Mesothelial cell of epicardium (in vitro differentiated cells): ENCODE results near the gene C5orf58. TPM values are rescaled to one million over a fixed set of nuclear protein-coding genes. Genes with fewer than 3 reads are reported as not detected.

Experiments used
- DNase-seq, 2 experiments: peaks; one replicate each; pipeline ENCODE4 v3.0.0; 2021; ENCODE audit warnings: low spot score in 2 of 2; ENCODE audit not compliant: unreplicated experiment in 2 of 2
- H3K27ac Mint-ChIP-seq: 2 replicates; pipeline ENCODE4 v1.8.0; 2021; ENCODE audit warnings: mixed read lengths
- H3K27me3 Mint-ChIP-seq: 2 replicates; pipeline ENCODE4 v1.8.0; 2021; ENCODE audit warnings: low read depth, mixed read lengths
- H3K36me3 Mint-ChIP-seq: 2 replicates; pipeline ENCODE4 v1.8.0; 2021; ENCODE audit warnings: mixed read lengths
- H3K4me1 Mint-ChIP-seq: 2 replicates; pipeline ENCODE4 v1.8.0; 2021; ENCODE audit warnings: mixed read lengths
- H3K4me3 Mint-ChIP-seq: 2 replicates; pipeline ENCODE4 v1.8.0; 2021; ENCODE audit warnings: mild to moderate bottlenecking, moderate library complexity, mixed read lengths
- H3K9me3 Mint-ChIP-seq: 2 replicates; pipeline ENCODE4 v1.8.0; 2021; ENCODE audit warnings: mixed read lengths
- CTCF ChIP-seq: fragments of 200-600 bp; sonication (generic); IDR thresholded peaks from one replicate; pipeline ENCODE4 v1.5.0; 2021; ENCODE audit warnings: antibody characterized with exemption; ENCODE audit not compliant: unreplicated experiment
- total RNA-seq: library from RNA; stranded (reverse); gene quantifications from 3 replicates; pipeline ENCODE4 v1.2.1, GENCODE V29; 2021

Gene C5orf58
- total RNA-seq, 1 donor from 2014 or later = not detected

DNA sequence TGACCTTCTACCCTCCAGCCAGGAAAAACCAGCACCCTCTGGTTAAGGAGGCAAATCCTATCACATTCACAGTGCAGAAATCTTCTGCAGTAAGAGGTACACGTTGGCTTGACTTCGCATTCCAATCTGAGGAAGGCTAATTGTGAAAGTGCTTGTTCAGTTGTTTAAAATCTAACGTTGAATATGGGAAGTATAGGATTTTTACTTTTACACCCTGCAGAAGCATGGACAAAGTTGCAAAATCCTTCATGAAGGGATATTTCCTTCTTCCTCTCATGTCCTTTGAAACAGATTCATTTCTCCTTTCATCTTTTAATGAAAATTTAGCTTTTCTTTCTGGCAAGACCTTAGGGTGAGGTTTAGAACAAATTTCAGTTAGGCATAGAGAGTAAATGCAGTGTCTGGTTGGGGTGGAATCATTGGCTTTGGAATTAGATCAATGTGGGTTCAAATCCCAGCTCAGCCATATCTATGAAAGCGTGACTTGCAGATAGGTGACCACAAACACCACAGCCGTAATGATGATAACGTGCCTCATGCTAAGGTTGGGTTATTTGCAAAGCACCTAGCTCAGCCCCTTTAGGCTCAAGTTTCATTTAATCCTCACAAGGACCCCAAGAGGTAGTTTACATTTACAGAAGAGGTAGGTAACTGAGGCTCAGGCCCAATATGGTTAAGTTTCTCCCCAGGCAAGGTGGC lies 42.2 kb upstream of the C5orf58 start:
- Mint-ChIP-seq H3K36me3 (no peaks in the 10 kb centered on the region), H3K27ac (no peak overlapping the region)
- no peak for TF ChIP-seq CTCF

GRCh38 chr5:170192829-170193228 lies 40.0 kb upstream of the C5orf58 start:
- Mint-ChIP-seq H3K27me3 (peaks cover 7% of the 10 kb centered on the region), H3K9me3 (peaks cover 6% of the 10 kb centered on the region), H3K4me1 (no peaks in the 10 kb centered on the region), H3K4me3 (no peak overlapping the region), H3K36me3 (no peaks in the 10 kb centered on the region), H3K27ac (no peak overlapping the region)
- TF ChIP-seq CTCF = no peak
- DNase-seq = no peak

More for the DNA sequence above, 42.2 kb upstream of the C5orf58 start:
- DNase-seq = no peak
- no peak overlapping the region for H3K4me3 Mint-ChIP-seq
- peaks cover 6% of the 10 kb centered on the region for H3K9me3 Mint-ChIP-seq
- no peaks in the 10 kb centered on the region for H3K4me1 Mint-ChIP-seq
- peaks cover 4% of the 10 kb centered on the region for H3K27me3 Mint-ChIP-seq

DNA sequence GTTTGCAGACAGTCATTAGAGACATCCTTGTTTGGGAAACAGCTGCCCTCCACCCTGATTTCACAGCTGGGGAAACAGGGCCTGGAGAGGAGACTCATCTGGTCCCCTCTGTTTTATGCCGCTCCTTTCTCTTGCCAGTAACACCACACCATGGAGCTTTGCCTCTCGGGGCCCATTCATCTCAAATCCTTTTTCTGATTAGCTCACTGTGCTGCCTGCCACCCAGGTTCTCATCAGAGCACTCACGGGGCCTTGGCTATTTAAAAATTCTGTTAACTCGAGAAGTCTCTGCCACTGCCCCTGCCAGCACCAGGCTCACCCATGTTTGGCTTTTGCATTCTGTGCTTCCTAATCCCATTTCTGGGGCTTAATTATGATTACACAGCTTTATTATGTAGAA lies 36.8 kb upstream of the C5orf58 start:
- Mint-ChIP-seq H3K4me3 (no peak overlapping the region), H3K36me3 (no peaks in the 10 kb centered on the region), H3K4me1 (no peaks in the 10 kb centered on the region), H3K27ac (no peak overlapping the region), H3K27me3 (peaks cover 8% of the 10 kb centered on the region), H3K9me3 (no peaks in the 10 kb centered on the region)
- DNase-seq = no peak
- TF ChIP-seq CTCF = no peak

DNA sequence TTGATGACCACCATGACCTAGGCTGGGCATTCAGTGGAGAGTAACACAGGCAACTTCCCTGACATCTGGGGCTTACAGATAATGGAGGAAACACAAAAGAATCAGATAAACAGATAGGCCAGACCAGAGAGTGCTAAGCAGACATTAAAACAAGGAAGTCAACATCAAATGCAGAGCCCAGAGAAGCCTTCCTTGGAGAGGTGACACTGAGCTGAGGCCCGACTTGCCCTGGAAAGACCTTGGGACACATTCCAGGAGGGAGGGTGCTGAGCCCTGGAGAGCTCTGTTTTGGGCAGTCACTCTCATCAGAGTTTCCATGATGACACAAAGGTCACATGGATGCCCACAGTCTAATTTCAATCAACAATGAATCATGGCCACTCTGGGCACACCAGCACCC lies 31.9 kb upstream of the C5orf58 start:
- H3K27me3 Mint-ChIP-seq = peaks cover 13% of the 10 kb centered on the region
- no peak overlapping the region for H3K4me3 Mint-ChIP-seq
- H3K9me3 Mint-ChIP-seq = no peaks in the 10 kb centered on the region
- no peak overlapping the region for H3K27ac Mint-ChIP-seq
- no peaks in the 10 kb centered on the region for H3K4me1 Mint-ChIP-seq
- no peak for DNase-seq
- no peaks in the 10 kb centered on the region for H3K36me3 Mint-ChIP-seq
- TF ChIP-seq CTCF = no peak

GRCh38 chr5:170201311-170201710 lies 31.5 kb upstream of the C5orf58 start:
- H3K4me1 Mint-ChIP-seq = no peaks in the 10 kb centered on the region
- no peak for DNase-seq
- H3K27ac Mint-ChIP-seq = no peak overlapping the region
- no peak for TF ChIP-seq CTCF
- H3K4me3 Mint-ChIP-seq = no peak overlapping the region
- H3K27me3 Mint-ChIP-seq = peaks cover 13% of the 10 kb centered on the region
- no peaks in the 10 kb centered on the region for H3K9me3 Mint-ChIP-seq
- H3K36me3 Mint-ChIP-seq = no peaks in the 10 kb centered on the region

DNA sequence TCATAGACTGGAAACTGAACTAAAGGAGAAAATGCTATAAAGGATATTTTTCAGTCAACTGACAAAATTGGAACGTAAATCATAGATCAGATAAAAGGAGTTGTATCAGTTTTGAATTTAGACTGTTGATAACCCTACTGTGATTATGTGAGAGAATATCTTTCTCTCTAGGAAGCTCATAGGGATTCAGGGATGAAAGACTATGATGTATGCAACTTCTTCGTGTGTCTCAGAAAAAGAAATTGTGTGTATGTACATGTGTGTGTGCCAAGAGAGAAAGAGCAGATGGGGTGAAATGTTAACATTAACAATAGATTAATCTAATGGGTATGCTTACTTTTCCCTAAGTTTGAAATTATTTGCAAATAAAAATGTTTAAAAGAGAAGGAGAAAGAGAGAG lies 30.7 kb upstream of the C5orf58 start:
- H3K36me3 Mint-ChIP-seq = no peaks in the 10 kb centered on the region

More for the DNA sequence above, 30.7 kb upstream of the C5orf58 start:
- no peak overlapping the region for H3K27ac Mint-ChIP-seq
- no peaks in the 10 kb centered on the region for H3K9me3 Mint-ChIP-seq
- no peak overlapping the region for H3K4me3 Mint-ChIP-seq
- peaks cover 11% of the 10 kb centered on the region for H3K27me3 Mint-ChIP-seq
- TF ChIP-seq CTCF = no peak
- no peaks in the 10 kb centered on the region for H3K4me1 Mint-ChIP-seq
- no peak for DNase-seq
